PC-3 (cell line): ENCODE measurements around the gene PLLP. TPM values are rescaled to one million over a fixed set of nuclear protein-coding genes. Genes with fewer than 3 reads are reported as not detected.

Source experiments
- ATAC-seq: fragments of 200-7000 bp; cut with Tn5 transposase; 2 replicates; pipeline ENCODE4 v1.9.1; 2020; ENCODE audit warnings: mild to moderate bottlenecking, moderate library complexity
- BruUV-seq: library from RNA; stranded (reverse); fragments of 400-500 nt; replicated peaks from 2 replicates; lab custom pipeline; 2021; lab: Mats Ljungman, UMichigan
- CTCF ChIA-PET: fragments of 300-600 bp; sonication (Branson Sonifier 250); formaldehyde crosslinking; loops from one replicate; lab custom pipeline; 2022; ENCODE audit warnings: antibody characterized with exemption; lab: Charles Lee
- POLR2A ChIA-PET: fragments of 300-600 bp; sonication (Branson Sonifier 250); formaldehyde crosslinking; loops from one replicate; lab custom pipeline; 2022; ENCODE audit warnings: antibody characterized with exemption; ENCODE audit not compliant: unreplicated experiment; lab: Charles Lee
- DNase-seq: peaks from one replicate; pipeline ENCODE4 v3.0.0-alpha.2; 2015
- H2AFZ ChIP-seq: fragments of 300-600 bp; sonication (generic); 2 replicates; pipeline ENCODE4 v1.6.0; 2016; ENCODE audit warnings: antibody characterized with exemption, low read length
- H3F3A ChIP-seq: fragments of 300-600 bp; sonication (generic); one replicate; pipeline ENCODE4 v1.6.0; 2017; ENCODE audit warnings: antibody characterized with exemption, low read length, control low read depth, mild to moderate bottlenecking; ENCODE audit not compliant: unreplicated experiment
- H3K27ac ChIP-seq: fragments of 300-600 bp; sonication (generic); 2 replicates; pipeline ENCODE4 v1.5.1; 2016; ENCODE audit warnings: mild to moderate bottlenecking, low read length
- H3K27me3 ChIP-seq: fragments of 300-600 bp; sonication (generic); 2 replicates; pipeline ENCODE4 v1.6.1; 2016; ENCODE audit warnings: low read length, mixed read lengths
- H3K36me3 ChIP-seq: fragments of 300-600 bp; sonication (generic); 2 replicates; pipeline ENCODE4 v1.6.1; 2016; ENCODE audit warnings: low read depth, mixed run types, low read length, mixed read lengths
- H3K4me1 ChIP-seq: fragments of 300-600 bp; sonication (generic); 2 replicates; pipeline ENCODE4 v1.5.1; 2016; ENCODE audit warnings: low read length; ENCODE audit not compliant: insufficient read depth
- H3K4me2 ChIP-seq: fragments of 300-600 bp; sonication (generic); 2 replicates; pipeline ENCODE4 v1.6.0; 2016; ENCODE audit warnings: low read length
- H3K4me3 ChIP-seq: fragments of 300-600 bp; sonication (generic); 2 replicates; pipeline ENCODE4 v1.5.1; 2016; ENCODE audit warnings: mild to moderate bottlenecking, low read length, mixed read lengths
- H3K79me2 ChIP-seq: fragments of 300-600 bp; sonication (generic); 2 replicates; pipeline ENCODE4 v1.6.1; 2017; ENCODE audit warnings: low read length, mixed read lengths
- H3K9ac ChIP-seq: fragments of 300-600 bp; sonication (generic); 2 replicates; pipeline ENCODE4 v1.6.0; 2016; ENCODE audit warnings: mild to moderate bottlenecking, low read length
- H3K9me2 ChIP-seq: fragments of 300-600 bp; sonication (generic); replicated peaks from 2 replicates; pipeline ENCODE4 v1.6.1; 2016; ENCODE audit warnings: mixed run types, low read length, mixed read lengths
- H3K9me3 ChIP-seq: fragments of 300-600 bp; sonication (generic); 2 replicates; pipeline ENCODE4 v1.6.1; 2016; ENCODE audit warnings: low read length, mixed read lengths
- H4K20me1 ChIP-seq: fragments of 300-600 bp; sonication (generic); 2 replicates; pipeline ENCODE4 v1.6.1; 2016; ENCODE audit warnings: low read length, mixed read lengths
- CTCF ChIP-seq: fragments of 300-600 bp; sonication (generic); conservative IDR thresholded peaks from 2 replicates; pipeline ENCODE4 v1.5.1; 2017; ENCODE audit warnings: antibody characterized with exemption, low read depth, mild to moderate bottlenecking, low read length
- EZH2 ChIP-seq: fragments of 300-600 bp; sonication (generic); IDR thresholded peaks from one replicate; pipeline ENCODE4 v1.6.1; 2017; ENCODE audit warnings: antibody characterized with exemption, mild to moderate bottlenecking, low read length; ENCODE audit not compliant: unreplicated experiment
- EZH2phosphoT487 ChIP-seq: fragments of 300-600 bp; sonication (generic); IDR thresholded peaks from 2 replicates; pipeline ENCODE4 v1.6.1; 2018; ENCODE audit warnings: mild to moderate bottlenecking, antibody characterized with exemption, low read length, borderline replicate concordance
- intact Hi-C: fragments of 100-400 bp; cut with micrococcal nuclease; formaldehyde crosslinking; loops from 2 replicates; pipeline ENCODE4 v1.9.0; 2023
- total RNA-seq: library from RNA; depleted of rRNA; stranded (reverse); fragments of >200 nt; gene quantifications from 2 replicates; pipeline ENCODE4 v1.2.3, GENCODE V29; 2014

The PLLP gene
- total RNA-seq, 1 experiment from 2014 or later = 1.6 TPM

DNA sequence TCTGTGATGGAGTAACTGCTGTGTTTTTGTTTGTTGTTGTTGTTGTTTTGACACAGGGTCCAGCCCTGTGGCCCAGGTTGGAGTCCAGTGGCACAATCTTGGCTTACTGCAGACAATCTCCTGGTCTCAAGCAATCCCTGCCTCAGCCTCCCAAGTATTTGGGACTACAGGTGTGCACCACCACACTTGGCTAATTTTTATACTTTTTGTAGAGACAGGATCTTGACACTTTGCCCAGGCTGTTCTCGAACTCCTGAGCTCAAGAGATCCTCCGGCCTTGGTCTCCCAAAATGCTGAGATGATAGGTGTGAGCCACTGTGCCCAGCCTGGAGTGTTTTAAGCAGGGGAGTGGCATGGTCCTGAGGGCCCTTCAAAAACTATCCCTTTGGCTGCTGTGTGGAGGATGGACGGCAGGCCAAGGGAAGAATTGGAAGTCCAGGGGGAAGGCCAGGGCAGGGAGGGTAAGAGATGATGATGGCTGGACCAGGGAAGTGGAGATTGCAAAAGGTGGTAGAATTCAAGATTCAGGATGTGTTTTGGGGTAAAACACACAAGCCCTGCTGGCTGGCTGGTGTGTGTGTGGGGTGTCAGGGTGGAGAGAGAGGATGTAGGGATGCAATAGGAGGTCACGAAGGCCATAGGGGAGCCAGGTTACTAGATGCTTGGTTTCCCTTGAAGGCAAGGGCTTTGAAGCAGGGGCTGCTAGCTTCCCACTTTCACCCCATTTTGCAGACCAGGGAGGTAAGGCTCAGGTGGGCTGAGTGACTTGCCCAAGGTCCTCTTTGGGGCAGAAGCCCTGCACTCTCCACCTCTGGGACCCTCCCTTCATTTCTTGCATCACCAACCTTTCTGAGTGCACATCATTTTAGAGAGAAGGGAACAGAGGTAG, 18.8 kb upstream of the PLLP start:
- Histone ChIP-seq H3K4me1 (peaks cover 18% of the 10 kb centered on the region), H2AFZ (no peak overlapping the region; the same call in 1 of the 2 replicates), H3K27me3 (no peaks in the 10 kb centered on the region), H3K9me3 (no peaks in the 10 kb centered on the region), H3F3A (no peaks in the 10 kb centered on the region), H3K9me2 (no peaks in the 10 kb centered on the region), H3K9ac (peak overlapping the region; percentile 38; the same call in 1 of the 2 replicates), H3K4me3 (no peak overlapping the region), H3K27ac (peak overlapping the region; percentile 65), H4K20me1 (no peaks in the 10 kb centered on the region), H3K36me3 (no peaks in the 10 kb centered on the region), H3K79me2 (no peaks in the 10 kb centered on the region), H3K4me2 (peak overlapping the region; percentile 50; the same call in 1 of the 2 replicates)
- ATAC-seq (no peak), DNase-seq (no peak)
- TF ChIP-seq EZH2phosphoT487 (no peak), EZH2 (no peak), CTCF (no peak)
- intact Hi-C loops = loop anchor here (5.0 kb wide), 2 partner anchors 74 to 111 kb away; no protein-coding TSS in a partner anchor
- BruUV-seq = no TSS peak
- ChIA-PET POLR2A (no interaction called here), CTCF (interaction anchor here (0.6 kb wide), 1 partner anchor 120 kb away, joined by 4 read pairs; no protein-coding TSS in a partner anchor)

DNA sequence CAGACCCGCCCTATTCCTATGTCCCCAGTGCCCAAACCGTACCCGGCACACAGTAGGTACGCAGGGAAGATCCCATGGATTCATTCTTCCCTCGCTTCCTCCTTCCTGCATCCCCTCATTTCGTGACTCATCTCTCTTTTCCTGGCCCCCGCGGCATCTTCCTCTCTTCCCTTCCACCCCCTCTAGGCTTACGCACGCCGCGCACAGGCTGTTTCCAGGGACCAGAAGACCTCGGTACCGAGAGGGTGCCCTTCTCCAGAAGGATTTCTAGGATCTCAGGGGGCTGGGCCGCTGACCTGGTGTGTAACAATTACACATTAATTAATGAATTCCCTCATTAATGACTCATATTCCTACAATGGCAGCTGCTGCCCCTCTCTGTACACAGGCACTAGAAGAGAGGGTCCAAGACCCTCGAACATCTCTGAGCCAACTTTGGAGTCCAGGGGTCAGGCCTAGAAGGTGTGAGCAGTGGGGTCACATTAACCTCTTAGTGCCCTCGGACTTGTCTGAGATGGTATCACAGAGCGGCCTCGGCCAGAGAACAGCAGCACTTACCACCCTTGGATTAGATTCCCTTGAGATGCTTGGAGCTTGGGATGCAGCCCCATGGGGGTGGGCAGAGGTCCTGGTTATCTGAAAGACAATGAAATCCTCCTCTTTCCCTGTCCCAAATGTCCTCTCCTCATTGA, 16.8 kb upstream of the PLLP start:
- Histone ChIP-seq H2AFZ (no peak overlapping the region), H3K4me3 (peak overlapping the region; percentile 36; the same call in 1 of the 2 replicates), H3K27me3 (no peaks in the 10 kb centered on the region), H3K79me2 (no peaks in the 10 kb centered on the region), H3K4me2 (peak overlapping the region; percentile 73), H3K36me3 (no peaks in the 10 kb centered on the region), H3K4me1 (peaks cover 18% of the 10 kb centered on the region), H3F3A (no peaks in the 10 kb centered on the region), H3K9ac (no peak overlapping the region), H3K9me2 (no peaks in the 10 kb centered on the region), H3K9me3 (no peaks in the 10 kb centered on the region), H3K27ac (no peak overlapping the region), H4K20me1 (no peaks in the 10 kb centered on the region)
- ATAC-seq (no peak), DNase-seq (no peak)
- POLR2A ChIA-PET = interaction anchor here (0.7 kb wide), 1 partner anchor 121 kb away, joined by 7 read pairs; no protein-coding TSS in a partner anchor
- intact Hi-C loops = loop anchor here (5.0 kb wide), 2 partner anchors 76 to 109 kb away; no protein-coding TSS in a partner anchor
- no TSS peak for BruUV-seq
- TF ChIP-seq EZH2phosphoT487 (no peak), CTCF (no peak)
- CTCF ChIA-PET = interaction anchor here (0.7 to 1.5 kb wide), 5 partner anchors 115 to 121 kb away, joined by 3 to 12 read pairs (median 6); no protein-coding TSS in a partner anchor
